GM21360 (cell line): Measurements from ENCODE around the gene PCOLCE2.

ENCODE experiments used
- ATAC-seq: cut with Tn5 transposase; IDR thresholded peaks from one replicate; pipeline ENCODE4 v1.9.1; 2021; ENCODE audit warnings: mild to moderate bottlenecking, moderate library complexity; ENCODE audit not compliant: unreplicated experiment

The PCOLCE2 gene

GRCh38 chr3:142818651-142819050 lies 70.2 kb downstream of the PCOLCE2 start:
- ATAC-seq: no peak

DNA sequence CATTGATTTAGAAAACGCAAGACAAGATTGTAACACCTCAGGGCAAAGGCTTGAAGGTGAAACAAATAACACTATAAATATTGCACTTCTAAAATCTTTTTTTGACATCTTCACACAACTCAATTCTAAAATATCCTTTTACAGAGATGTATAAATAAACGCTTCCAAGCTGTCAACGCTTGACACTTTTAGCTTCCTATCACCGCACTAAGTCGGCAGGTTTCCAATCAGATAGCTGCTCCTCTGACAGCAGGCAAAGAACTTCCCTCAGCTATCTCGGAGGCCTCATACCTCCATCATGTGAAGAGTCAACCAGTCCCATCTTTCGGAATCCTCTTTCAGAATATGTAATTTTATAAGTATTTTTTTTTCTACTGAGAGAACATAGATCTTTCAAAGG lies 71.0 kb downstream of the PCOLCE2 start:
- ATAC-seq: no peak

DNA sequence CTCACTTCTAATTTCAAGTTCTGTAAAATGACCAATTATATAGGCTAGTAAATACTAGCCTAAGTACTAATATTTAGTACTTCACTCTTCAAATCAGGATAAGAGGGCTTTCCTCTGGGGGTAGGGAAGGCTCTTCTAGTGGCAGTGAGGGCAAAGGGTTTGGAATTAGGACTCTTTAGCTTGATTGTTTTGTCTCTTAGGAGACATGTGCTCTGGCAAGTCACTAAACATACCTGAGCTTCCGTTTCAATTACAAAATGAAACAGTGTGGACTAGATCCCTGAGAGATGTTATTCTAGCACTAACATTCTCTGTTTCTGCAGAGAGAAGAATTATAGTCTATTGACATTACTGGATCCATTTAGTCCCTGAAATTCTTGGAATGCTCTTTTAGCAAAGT lies 71.5 kb downstream of the PCOLCE2 start:
- ATAC-seq: no peak

DNA sequence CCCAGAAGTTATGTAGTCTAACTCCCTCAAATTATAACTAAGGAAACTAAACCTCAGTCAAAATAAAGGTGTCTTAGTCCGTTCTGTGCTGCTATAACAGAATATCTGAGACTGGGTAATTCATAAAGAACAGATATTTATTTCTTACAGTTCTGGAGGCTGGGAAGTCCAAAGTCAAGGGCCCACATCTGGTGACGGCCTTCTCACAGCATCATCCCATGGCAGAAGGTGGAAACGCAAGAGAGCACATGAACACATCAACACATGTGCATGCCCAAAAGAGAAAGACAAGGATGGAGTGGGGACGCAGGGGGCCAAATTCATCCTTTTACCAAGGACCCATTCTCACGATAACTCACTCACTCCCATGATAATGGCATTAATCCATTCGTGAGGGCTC lies 73.1 kb downstream of the PCOLCE2 start:
- ATAC-seq: no peak

- ATAC-seq: no peak
Measured at GRCh38 chr3:142809259-142809658, 79.6 kb downstream of the PCOLCE2 start.

DNA sequence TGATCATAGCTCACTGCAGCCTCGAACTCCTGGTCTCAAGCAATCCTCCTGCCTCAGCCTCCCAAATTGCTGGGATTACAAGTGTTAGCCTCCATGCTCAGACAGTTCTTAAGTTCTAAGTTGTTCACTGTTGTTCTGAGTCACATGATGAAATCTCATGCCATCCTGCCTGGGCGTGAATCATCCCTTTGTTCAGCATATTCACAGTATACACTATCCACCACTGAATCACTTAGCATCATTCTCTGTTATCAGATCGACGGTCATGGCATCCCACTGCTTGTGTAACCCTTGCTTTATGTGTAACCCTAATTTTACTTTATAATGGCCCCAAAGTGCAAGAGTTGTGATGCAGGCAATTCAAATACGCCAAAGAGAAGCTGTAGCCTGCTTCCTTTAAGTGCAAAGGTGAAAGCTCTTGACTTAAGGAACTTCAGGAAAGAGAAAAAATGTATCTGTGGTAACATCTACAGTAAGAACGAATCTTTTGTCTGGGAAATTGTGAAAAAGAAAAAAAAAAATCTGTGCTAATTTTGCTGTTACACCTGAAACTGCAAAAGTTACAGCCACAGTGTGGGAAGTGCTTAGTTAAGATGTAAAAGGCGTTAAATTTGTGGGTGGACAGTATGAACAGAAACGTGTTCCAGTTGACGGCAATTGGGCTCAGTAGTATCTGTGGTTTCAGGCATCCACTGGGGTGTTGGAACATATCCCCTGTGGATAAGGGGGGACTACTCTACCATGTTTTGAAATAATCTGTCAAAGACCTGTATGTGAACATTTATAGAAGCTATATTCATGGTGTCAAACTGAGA lies 80.6 kb downstream of the PCOLCE2 start:
- ATAC-seq: no peak

GRCh38 chr3:142802891-142803290 lies 86.0 kb downstream of the PCOLCE2 start:
- ATAC-seq: no peak

GRCh38 chr3:142801746-142802145 lies 87.1 kb downstream of the PCOLCE2 start:
- no peak for ATAC-seq

DNA sequence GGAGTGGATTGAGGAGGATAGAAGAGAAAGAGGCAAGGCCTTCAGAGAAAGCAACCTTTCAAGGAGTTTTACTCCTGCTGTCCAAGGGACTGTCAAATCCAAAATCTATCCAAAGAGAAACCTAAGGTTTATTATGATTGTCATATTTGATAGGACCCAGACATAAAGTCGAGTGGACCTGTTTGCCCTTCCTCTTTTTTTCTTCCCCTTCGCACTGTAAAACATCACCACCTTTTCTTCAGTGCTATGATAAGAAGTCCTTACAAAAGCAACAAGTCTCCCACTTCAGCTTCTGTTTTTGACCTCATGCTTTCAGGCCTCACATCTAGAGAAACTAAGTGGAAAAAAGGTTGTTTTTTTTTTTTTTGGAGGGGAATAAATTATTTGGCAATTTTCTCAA lies 92.1 kb downstream of the PCOLCE2 start:
- ATAC-seq: no peak

- no peak for ATAC-seq
Measured at GRCh38 chr3:142795332-142795731, 93.6 kb downstream of the PCOLCE2 start.

DNA sequence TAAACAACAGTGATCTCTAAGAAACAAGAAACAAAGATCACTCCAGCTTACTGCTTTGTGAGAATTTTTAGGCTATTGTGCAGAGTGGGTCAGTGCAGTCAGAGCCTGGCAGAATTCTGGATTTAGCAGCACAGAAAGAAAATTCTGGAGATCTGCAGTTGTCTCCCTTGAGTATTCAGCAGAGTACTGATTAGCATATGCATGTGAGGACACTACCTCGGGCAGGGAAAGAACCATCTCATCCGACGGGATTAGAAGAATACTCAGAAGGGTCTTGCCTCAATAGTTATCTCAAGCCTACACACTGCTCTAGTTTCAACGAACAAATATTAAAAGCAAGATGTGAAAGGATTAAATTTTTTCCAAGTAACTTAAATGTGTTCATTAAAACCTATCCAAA lies 94.4 kb downstream of the PCOLCE2 start:
- no peak for ATAC-seq

- no peak for ATAC-seq
Measured at GRCh38 chr3:142787719-142788118, 101.2 kb downstream of the PCOLCE2 start.

DNA sequence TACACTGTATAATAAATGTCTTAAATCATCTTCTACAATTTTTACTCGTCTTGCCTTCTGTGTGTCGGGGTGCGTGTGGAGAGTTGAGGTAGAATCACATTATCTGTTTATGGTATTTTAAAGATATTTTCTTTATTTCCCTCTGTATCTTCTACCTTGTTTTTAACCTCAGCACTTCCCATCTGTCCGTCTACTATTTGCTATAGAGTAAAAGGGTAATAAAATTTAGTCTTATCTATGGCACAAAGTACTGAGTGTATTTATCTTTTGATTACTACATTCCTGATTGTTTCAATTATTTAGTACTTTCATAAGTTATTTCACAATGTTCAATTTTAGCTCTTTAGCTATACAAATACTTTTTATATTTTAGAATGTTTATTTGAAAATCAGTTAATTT lies 102.9 kb downstream of the PCOLCE2 start:
- ATAC-seq: no peak

GRCh38 chr3:142784228-142784627 lies 104.7 kb downstream of the PCOLCE2 start:
- no peak for ATAC-seq

DNA sequence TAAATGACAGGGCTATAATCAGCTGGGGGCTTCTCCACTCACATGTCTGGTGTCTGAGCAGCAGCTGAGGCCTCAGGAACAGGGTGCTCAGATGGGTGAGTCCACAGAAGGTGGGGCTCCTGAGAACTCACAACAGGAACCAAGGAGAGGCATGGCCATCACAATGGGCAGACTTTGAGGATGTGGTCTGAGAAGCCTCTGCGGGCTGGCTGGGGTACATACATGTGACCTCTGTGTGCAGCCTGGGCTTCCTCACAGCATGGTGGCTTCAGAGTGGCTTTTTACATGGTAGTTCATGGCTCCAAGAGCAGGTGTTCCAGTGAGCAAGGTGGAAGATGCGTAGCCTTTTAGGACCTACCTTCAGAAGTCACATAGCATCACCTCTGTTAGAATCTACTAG lies 106.3 kb downstream of the PCOLCE2 start:
- no peak for ATAC-seq

- no peak for ATAC-seq
Measured at GRCh38 chr3:142779591-142779990, 109.3 kb downstream of the PCOLCE2 start.

DNA sequence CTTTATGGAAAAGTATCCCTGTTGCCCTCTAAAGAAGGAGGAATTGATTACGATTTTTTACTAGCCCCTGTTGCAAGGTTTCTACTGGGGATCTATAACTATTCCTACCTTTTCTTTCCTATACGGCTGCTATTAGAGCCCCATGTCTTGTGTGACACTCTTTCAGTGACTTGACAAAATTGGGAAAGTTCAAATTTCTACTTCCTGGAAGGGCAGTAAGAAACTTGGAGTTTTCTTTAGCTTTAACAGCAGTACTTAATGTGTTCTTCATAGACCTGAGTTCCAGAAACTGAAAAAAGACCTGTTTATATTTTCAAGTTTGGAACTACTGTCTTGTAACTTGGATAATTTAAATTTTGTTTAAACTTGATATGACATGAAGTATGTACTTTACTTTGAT lies 110.3 kb downstream of the PCOLCE2 start:
- no peak for ATAC-seq

DNA sequence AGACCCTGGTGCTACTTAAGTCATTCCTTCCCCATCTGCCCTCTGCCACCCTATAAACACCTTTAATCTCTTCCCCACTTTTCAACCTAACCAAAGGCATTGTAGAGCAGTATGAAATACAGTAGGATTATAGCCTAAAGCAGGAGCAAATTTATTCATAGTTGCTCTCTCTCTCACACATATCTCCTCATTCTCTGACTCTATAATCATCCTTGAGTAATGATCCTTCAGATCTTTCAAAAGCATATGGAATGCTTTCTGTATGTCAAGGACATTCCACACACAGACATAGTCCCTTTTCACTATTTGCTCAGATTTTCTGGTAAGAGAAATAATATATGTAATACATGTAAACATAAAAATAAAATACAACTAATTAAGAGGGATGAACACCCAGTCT lies 111.0 kb downstream of the PCOLCE2 start:
- ATAC-seq: no peak

- no peak for ATAC-seq
Measured at GRCh38 chr3:142768338-142768737, 120.5 kb downstream of the PCOLCE2 start.
